Dedifferentiated amniotic fluid mesenchymal stem cell (primary cell): ENCODE measurements around the gene EPB41L4B.
"Not testable (repeated sequence)": the region's sequence is repeated elsewhere in the genome, so short reads cannot be mapped to it uniquely, and the experiment has no call there.

Experiments used
- DNase-seq: peaks from one replicate; pipeline ENCODE4 v3.0.0-alpha.2; 2016; ENCODE audit errors: extremely low spot score

Gene EPB41L4B

GRCh38 chr9:109299891-109300290 is 21.0 kb downstream of the EPB41L4B start:
- DNase-seq = no peak

DNA sequence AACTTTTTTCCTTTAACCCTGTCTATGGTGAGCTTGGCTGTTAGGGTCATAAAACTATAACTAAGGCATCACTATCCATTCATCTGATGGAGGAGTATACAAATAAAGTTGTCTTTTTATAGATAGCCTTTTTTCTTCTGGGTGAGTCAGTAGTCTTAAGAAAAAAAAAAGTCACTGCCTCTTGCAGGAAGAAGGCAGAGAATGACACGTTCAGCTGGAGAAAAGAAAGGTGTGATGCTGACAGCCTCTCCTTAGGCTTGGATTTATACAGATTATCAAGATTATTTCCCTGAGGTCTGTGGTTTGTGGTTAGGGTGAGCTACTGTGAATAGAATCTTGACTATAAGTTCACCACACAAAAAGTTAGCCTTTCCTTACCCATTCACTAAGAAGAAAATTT is 23.0 kb downstream of the EPB41L4B start:
- no peak for DNase-seq

GRCh38 chr9:109295221-109296130 is 25.4 kb downstream of the EPB41L4B start:
- DNase-seq = no peak

DNA sequence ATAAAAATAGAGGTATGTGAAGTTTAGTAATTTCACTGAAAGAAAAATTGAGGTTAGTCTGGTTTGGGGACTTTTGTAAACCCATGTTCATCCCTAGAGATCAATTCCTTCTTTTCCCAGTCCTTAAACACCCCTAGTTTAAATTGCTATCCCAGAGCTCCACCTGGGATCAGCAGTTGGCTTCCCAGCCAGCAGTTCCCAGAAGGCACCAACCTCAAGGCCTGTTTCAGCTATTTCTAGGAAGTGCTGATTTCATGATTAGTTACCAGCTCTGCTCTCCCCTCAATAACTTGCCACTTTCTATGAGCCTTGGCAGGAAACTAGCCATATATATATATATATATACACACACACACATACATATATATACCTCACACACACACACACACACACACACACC is 30.5 kb downstream of the EPB41L4B start:
- DNase-seq = no peak

DNA sequence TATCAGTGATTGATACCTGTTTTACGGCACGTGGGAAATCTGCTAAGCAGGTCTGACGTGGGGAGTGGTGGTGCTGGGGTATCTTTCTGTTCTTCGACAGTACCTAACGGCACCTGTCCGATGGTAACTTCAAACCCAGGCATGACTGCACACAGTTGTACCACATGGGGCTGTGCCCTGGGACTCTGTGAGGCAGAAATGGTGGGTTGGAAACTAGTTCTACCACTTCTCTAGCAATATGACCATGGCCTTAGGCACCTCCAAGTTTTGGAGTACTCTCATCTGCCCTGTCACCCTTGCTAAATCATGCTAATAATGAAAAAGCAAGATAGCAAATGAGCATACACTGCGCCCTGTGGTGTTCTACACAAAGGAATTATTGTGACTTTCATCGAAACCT is 30.9 kb downstream of the EPB41L4B start:
- DNase-seq = no peak

GRCh38 chr9:109289186-109289585 is 31.7 kb downstream of the EPB41L4B start:
- no peak for DNase-seq

- no peak for DNase-seq
These were observed 33.9 kb downstream of the EPB41L4B start for GRCh38 chr9:109286981-109287380.

DNA sequence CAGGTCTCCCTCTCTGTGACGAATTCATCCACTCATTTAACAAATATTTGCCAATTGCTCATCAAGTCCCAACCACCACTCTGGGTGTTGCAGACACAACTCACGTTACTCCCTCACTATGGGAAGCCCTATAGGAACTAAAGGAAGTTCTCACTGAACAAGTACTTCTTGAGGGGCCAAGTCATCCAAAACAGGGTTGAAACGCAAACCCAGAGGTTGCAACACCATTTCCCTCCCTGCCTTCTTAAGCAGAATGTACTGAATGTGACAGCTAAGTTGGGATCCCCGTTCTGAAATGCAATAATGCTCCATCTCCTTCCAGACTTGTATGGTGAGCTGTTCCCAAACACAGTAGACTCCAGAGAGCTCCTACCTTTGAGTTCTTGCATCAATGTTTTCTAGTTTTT is 34.3 kb downstream of the EPB41L4B start:
- DNase-seq = no peak

DNA sequence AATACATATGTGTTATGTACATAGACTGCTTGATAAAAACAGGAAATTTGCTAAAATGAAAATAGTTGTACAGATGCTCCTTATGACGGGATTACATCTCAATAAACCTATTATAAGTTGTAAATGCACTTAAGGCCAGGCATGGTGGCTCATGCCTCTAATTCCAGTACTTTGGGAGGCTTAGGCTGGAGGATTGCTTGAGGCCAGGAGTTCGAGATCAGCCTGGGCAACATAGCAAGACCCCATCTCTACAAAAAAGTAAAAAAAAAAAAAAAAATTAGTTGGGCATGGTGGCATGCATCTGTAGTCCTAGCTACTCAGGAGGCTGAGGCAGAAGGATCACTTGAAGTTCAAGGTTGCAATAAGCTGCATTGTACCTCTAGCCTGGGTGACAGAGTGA is 37.2 kb downstream of the EPB41L4B start:
- not testable (repeated sequence) for DNase-seq

DNA sequence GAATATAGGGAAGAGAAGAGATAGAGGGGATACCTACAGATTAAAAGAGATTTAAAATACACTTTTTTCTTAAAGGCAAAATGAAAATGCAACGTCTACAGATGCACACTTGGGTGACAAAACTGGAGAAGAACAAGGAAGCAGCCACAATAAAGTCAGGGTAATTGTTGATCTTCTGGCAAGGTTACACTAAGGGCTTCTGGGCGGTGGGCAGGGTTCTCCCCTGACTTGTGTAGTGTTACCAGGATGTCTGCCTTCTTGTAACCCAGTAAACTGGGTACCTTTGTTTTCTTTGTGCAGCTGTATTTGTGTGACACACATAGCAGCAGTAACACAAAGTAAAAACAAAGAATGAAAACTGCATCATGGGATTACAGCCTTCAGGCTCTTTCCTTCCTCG is 37.8 kb downstream of the EPB41L4B start:
- no peak for DNase-seq

DNA sequence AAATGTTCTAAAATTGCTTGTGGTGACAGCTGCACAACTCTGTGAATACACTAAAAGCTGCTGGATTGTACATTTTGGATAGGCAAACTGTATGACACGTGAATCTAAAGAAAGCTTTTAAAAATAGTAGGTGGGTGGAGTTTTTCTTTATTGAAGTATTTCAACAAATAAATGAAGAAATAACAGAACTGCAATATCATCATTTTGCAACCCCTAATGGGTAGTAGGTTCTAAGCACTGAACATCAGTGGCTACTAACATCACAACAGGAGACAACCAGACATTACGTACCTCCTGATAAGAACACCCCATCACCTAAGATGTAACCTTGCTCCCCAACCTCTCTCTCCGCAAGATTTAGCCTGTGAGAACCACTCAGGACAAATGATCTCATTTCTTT is 38.6 kb downstream of the EPB41L4B start:
- no peak for DNase-seq

- no peak for DNase-seq
These were observed 39.3 kb downstream of the EPB41L4B start for GRCh38 chr9:109281518-109281917.

DNA sequence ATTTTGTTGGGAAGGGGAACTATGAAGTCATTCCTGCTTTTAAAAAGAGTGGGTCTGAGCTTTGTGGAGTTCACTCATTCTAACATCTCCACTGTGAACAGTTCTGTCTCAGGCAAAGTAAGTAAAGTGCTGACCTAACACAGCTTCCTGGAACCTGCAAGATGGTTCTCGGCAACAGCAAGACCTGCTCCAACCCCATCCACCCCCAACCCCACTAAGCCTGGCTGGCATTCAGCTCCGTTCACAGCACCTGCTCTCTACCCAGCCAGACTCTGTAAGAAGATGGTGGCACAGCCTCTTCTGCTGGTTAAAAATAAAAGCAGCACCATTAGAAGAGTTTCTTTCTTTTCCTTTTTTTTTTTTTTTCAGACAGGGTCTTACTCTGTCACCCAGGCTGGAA is 42.0 kb downstream of the EPB41L4B start:
- no peak for DNase-seq

- DNase-seq = no peak
These were observed 42.6 kb downstream of the EPB41L4B start for GRCh38 chr9:109278216-109278615.

- DNase-seq = no peak
These were observed 43.4 kb downstream of the EPB41L4B start for GRCh38 chr9:109277451-109277850.

GRCh38 chr9:109276469-109277440 is 44.1 kb downstream of the EPB41L4B start:
- DNase-seq = no peak

- no peak for DNase-seq
These were observed 45.8 kb downstream of the EPB41L4B start for GRCh38 chr9:109274884-109275730.

DNA sequence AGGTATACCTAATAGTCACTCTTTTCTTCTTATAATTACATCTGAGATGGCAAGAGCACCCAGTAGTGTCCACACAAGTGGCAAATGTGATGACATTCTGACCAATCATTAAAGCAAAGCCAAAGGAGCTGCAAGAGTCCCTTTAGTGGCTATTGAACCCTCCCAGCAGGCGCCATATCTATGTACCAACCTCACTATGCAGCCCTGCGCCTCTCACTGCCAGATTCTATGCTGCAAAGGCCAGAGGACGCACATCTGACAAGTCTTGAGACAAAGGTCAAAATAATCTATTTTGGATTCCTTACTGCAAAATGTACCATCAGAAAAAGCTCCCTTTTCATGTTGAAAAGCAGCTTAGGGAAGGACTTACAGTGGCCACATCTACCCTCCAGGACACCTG is 47.0 kb downstream of the EPB41L4B start:
- no peak for DNase-seq

DNA sequence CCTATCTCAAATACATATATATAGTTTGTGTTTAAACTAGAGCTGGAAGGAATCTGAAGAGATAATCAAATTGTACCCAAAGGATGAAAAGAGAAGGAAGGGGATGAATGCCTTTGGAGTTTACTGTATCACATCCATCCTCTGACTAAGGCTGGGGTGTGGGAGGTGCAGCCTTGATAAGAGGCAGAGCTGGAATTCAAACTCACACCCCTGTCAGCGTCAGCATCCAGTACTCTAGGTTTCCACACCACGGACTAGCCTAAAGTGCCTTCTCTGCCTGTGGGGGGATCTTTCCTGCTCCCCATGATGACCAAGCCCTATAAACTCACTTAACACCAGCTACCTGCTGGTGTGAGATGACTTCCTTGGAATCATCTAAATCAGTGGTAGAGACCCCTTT is 48.1 kb downstream of the EPB41L4B start:
- DNase-seq = no peak

GRCh38 chr9:109272045-109272444 is 48.8 kb downstream of the EPB41L4B start:
- no peak for DNase-seq
